GM12873 (cell line): ENCODE results near the gene MYO9A.

Experiments used
- CTCF ChIP-seq: IDR thresholded peaks from 2 replicates; pipeline ENCODE4 v1.5.1; 2012; ENCODE audit warnings: low read depth, mild to moderate bottlenecking, moderate library complexity, low read length, control low read depth; ENCODE audit not compliant: insufficient read depth; ENCODE audit errors: missing control alignments

Gene MYO9A

GRCh38 chr15:71779073-71779797 lies 338.7 kb downstream of the MYO9A start:
- TF ChIP-seq CTCF = no peak

GRCh38 chr15:71777216-71777943 lies 340.6 kb downstream of the MYO9A start:
- no peak for TF ChIP-seq CTCF

GRCh38 chr15:71776304-71776703 lies 341.6 kb downstream of the MYO9A start:
- TF ChIP-seq CTCF = no peak

- no peak for TF ChIP-seq CTCF
Observed at GRCh38 chr15:71775856-71776255, 342.1 kb downstream of the MYO9A start.

- TF ChIP-seq CTCF = no peak
Observed at GRCh38 chr15:71773206-71773859, 344.6 kb downstream of the MYO9A start.
